HG03108 (cell line): ENCODE data around the gene THEMIS2.

Experiments
- ATAC-seq: cut with Tn5 transposase; IDR thresholded peaks from one replicate; pipeline ENCODE4 v1.9.1; 2021; ENCODE audit warnings: moderate library complexity; ENCODE audit not compliant: unreplicated experiment

Gene THEMIS2

DNA sequence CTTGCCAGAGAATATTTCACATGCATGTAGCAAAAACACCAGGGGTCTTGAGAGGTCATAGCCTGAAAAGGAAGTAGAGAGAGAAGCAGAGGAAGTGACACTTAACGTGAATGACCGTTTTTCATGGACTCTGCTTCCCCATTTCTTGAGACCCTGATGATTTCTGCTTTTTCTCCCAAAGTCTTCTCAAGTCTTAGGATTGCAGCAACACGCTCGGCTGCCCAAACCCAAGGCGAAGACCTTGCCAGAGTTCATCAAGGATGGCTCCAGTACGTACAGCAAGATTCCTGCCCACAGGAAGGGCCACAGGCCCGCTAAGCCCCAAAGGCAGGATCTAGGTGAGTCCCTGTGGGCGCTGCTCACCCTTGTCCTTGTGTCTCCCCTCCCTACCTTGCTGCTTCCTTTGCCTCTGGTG is 12.8 kb downstream of the THEMIS2 start:
- no peak for ATAC-seq

DNA sequence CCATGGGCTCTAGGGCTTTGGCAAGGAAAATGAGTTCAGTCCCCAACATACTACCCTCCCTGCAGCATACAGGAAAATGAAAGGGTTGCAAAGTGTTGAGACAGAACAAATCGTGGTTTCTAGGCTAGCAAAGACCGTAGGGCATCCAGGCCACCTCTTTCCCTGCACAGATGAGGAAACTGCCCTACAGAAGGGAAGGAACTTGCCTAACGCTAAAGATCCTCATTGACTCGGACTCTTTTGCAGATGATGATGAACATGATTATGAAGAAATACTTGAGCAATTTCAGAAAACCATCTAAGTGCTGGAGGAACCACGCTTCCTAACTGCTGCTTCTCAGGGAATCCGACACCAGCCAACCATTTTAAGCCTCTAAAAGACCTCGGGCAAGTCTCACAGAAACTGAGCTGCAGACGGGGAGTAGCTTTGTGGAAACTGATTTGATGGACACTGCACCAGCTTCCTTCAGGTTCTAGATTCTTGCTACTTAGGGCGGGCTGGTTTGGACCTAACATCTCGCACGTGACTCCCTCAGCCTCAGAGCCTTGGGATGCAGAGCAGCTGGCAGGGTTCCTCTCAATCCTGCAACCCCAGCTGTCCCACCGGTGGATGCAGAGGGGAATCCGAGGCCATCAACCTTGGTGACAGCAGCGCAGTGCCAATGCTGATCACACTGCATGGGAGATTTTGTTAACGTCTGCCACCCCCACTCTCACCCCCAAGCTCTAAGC is 13.4 kb downstream of the THEMIS2 start:
- ATAC-seq: no peak

DNA sequence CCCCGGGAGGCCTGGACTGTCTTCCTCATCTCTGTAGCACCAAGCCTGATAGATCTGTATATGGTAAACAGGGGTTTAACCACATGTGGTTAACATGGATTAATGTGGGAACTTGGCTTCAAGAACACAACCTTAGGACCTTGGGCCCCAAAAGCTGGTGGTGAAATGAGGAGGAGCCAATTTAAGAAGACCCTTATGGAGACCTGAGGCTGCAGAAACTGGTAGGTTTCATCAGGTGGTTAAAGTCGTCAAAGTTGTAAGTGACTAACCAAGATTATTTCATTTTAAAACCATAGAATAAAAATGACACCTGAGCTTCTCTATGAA is 14.0 kb downstream of the THEMIS2 start:
- no peak for ATAC-seq

DNA sequence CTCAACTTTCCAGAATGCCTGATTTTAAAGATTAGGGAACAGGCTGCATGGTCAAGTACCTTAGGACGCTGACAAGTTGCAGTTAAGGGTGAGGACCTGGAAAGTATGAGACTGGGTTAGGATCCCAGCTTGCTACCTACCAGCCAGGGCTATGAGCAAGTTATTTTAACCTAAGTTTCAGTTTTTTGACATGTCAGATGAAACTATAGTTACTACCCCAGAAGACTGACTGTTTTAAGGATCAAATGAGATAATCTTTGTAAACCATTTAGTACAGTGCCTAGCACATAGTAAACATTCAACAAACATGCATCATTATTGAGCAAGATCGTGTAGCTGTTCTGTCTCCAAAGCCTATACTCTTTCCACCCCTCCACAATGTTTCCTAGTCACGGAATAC is 14.4 kb downstream of the THEMIS2 start:
- ATAC-seq: no peak

DNA sequence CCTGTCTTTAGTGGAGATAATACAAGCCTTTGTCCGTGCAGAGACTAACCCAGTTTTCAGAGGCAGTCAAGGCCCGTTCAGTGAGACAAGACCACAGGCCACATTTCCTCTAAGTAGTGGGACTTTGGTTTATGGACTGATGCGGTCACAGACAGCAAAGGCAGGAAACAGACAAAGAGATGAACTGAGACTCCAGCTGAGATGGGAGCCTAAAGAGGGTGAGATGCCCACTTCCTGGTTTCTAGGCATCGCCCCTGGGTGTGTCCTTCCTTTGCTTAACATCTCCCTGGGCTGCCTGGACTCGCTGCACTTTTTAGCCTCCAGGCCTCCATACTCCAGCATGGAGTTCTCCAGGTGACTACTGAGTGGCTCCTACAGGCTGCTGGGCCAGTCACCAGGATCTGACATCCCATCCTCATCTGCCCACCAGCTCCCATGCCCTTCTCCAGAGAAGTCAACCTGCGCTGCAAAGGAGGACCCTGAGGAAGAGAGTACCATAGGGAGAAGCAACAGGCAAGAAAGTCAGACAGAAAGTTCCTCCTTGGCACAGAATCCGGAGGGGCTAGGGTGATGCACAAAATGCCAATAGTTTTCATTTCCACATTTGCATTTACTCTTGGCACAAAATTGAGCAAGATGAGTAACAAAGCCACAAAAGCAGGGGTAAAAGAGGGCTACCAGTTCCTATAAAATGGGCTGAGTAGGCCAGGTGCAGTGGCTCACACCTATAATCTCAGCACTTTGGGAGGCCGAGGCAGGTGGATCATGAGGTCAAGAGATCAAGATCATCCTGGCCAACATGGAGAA is 15.1 kb downstream of the THEMIS2 start:
- ATAC-seq: no peak

DNA sequence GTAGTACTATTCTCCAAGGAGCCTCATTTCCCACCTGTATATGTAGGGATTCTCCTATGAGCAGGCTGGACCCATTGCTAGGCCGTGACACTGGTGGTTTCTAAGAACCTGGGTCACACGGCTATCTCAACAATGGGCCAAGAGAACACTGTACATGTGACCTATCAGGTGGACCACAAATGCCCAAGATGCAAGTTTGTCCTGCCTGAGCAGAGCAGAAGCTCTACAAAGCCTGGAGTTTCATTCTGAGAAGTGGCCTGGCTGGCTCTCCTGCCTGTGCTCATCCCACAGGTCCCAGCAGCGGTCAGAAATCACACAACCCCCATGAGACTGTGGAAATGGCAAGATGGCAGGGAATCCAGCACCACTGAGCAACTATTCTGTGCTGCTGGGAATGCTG is 17.2 kb downstream of the THEMIS2 start:
- no peak for ATAC-seq

DNA sequence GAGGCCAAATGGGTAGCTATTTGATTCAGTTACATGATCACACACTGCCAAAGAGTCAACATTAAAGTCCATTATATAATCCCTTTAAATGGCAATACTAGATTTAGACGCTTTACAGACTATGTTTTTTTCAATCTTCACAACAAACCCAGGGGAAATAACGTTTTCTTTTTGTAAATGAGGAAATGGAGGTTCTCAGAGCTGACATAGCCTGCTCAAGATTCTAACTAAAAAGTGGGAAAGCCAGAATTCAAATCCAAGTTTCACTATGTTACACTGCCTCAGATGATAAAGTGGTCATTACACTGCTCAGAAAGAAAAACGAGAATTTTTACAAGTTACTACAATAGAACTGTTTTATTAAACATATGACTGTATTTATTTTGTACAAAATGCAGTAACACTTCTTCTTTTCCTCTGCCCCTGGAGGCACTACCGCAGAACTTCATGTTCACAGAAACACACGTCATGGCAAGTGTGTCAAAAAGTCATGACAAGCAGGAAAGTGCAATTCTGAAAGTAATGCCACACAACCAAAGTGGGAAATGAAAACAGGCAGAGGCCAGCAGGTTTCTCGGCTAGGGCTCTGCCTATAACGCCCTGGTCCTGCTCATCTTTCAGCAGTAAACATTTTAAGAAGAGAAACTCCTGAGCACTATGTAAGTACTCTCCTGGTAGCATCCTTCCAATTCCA is 19.0 kb downstream of the THEMIS2 start:
- no peak for ATAC-seq

DNA sequence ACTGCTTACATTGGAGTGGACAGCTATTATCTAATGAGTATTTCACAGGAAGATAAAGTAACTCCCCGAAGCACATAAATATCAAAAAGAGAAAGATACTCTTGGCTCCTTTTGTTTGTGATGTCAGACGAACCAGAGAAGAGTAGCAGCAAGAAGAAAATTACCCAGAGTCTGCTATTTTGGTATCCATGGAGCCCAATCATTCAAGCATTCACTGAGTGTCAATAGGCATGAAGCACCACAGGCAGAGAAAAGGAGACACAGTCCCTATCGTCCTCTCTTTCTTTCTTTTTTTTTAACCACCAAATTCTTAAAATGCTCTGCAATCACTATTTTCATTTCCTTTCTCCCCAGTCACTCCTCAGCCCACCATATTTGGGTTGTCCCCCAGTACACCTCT is 22.2 kb downstream of the THEMIS2 start:
- no peak for ATAC-seq

DNA sequence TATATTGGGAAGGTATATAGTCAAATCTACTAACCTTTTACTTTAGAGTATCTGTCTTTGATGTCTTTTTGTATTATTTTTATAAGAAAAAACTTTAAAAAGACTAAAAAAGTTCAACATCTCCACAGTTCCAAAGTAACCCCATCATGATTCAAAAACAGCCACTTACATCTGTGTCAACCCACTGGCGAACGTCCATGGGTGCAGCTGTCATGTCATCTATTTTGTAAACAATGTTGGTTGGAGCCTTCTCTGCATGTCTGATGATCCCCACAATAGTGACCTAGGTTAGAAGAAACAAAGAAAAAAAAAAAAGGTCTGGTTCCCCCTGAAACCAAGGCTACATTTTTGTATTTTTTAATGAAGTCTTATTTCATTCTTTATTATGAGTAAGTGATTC is 34.4 kb downstream of the THEMIS2 start:
- no peak for ATAC-seq

DNA sequence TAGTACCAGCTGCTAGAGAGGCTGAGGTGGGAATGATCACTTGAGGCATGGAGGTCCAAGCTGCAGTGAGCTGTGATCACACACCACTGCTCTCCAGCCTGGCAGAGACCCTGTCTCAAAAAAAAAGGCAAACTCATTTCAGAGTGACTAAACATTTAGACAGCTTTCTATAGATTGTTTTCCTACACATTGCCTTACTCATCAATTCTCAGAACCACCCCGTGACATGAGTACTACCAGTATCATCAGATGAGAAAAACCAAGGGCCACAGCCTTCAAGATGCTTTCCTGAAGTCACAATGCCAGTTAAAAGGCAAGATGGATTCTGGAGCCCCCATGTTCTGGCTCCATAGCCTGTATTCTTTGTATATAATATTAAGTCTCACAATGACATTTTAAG is 40.1 kb downstream of the THEMIS2 start:
- ATAC-seq: no peak

DNA sequence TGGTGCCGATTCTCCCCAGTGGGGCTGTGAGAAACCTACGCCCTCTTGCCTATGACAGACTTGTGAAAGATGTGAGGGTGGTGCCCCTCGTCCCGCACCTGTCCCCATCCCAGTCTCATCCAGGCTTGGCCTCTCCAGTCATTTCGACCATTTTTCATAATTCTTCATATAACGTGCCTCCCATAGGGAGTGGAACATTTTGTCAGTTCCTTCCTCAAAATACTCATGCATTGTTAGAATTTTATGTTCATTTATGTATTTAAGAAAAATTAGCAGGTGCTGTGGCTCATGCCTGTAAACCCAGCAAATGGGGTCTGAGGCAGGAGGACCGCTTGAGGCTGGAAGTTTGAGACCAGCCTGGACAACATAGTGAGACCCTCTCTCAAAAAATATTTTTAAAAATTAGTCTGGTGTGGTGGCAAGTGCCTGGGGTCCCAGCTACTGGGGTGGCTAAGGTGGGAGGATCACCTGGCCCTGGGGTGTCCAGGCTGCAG is 42.8 kb downstream of the THEMIS2 start:
- ATAC-seq: no peak

DNA sequence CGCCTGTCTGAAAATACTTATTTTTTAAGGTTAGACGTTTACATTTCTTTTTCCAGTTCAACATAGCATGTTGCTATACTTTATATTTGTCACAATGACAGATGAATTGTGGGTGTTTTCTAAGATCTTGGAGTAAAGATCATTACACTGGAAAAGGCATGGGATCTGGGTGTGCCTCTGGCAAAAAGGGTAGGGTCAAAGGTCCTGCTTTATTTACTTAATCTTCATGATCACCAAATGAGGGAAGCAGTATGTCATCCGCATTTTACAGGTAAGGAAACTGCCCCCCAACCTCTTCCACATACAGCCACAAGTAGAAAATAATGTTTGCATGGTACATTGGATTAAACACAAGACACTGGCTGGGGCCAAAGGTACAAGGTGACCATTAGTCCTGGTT is 49.9 kb downstream of the THEMIS2 start:
- no peak for ATAC-seq

DNA sequence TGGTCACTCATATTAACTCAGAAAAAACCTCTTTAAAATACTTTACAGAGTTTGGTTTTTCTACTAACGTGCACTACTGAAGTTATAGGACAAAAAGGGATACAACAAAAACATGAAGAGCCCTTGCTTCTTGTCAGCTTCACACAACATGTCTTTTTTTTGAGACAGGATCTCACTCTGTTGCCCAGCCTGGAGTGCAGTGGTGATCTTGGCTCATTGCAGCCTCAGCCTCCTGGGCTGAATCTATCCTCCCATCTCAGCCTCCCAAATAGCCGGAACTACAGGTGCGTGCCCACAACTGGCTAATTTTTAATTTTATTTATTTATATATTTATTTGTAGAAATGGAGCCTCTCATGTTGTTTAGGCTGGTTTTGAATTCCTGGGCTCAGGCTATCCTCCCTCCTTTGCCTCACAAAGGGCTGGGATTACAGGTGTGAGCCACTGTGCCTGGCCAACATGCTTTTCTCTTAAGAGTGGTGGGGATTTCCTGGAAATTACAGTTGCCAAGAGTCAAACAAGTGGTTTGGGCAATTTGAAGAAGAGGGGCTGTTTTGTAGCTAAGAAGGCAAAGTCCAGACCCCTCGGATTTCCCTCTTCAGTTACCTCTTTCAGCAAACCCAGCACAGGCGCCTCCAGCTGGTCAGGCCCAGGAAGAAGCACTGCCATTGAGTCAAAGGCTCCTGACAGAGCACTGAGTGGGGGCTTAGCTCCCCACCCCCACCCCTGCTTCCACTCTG is 56.0 kb downstream of the THEMIS2 start:
- no peak for ATAC-seq

DNA sequence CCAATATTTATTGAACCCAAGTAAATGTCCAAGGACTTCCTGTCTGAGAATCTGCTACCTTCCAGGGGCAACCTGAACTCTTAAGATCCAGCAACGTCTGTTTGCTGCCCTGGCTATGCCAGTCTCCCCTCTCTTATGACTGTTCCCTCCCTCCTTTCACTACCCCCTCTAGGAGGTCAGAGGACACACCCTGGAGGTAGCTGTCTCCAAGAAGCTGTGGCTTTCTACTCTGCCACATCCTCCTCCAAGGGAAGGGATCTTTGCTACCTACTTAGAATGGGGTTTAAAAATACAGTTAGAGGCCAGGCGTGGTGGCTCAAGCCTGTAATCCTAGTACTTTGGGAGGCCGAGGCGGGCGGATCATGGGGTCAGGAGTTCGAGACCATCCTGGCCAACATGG is 58.8 kb downstream of the THEMIS2 start:
- no peak for ATAC-seq

DNA sequence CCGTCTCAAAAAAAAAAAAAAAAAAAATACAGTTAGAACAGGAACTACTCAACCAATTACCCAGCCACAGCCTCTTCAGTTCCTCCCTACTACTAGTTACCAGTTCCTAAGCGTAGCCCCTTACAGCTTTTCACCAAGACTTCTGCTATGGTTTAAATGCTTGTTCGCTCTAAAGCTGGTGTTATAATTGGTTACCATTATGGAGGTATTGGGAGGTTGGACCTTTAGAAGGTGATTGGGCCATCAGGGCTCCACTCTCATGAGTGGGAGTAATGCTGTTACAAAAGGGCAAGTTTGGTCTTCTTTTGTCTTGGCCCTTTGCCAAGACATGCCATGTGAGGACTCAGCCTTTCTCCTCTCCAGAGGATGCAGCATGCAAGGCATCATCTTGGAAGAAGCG is 59.4 kb downstream of the THEMIS2 start:
- no peak for ATAC-seq

DNA sequence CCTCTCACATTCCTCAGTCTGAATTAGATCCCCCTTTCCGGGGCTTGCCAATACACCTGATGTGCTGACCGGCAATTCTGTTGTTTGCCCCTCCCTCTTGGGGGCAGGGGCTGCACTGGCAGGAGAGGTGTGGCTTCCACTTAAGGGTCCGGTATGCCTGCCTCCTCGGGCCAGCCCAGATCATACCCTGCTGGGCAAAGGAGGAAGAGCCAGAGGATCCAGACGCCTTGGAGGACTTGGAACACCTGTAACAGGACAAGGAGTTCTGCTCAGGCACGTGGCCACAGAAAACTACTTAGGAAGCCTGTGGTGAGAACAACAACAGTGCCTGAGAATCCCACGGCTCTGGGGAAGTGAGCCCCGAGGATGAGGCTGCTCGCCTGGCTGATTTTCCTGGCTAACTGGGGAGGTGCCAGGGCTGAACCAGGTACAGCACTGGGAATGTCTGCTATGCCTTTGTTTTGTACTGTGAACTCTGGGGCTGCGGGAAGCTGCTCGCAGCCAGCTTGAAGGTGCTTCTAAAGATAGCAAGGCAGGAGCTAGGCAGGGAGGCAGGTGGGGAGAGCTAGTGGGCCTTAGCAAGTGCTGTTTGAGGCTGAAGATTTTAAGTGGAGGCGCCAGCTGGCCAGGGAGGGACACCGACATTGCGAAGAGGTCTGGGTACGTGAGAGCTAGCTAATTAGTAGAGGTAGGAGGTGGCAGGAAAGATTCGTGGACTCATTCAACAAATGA is 62.6 kb downstream of the THEMIS2 start, which contains the start of gene SMPDL3B:
Gene SMPDL3B, plus strand, starts transcription at position 183 of the 732 bp plus-strand sequence. Its CDS starts 184 bp downstream, at position 367.
- no peak for ATAC-seq

DNA sequence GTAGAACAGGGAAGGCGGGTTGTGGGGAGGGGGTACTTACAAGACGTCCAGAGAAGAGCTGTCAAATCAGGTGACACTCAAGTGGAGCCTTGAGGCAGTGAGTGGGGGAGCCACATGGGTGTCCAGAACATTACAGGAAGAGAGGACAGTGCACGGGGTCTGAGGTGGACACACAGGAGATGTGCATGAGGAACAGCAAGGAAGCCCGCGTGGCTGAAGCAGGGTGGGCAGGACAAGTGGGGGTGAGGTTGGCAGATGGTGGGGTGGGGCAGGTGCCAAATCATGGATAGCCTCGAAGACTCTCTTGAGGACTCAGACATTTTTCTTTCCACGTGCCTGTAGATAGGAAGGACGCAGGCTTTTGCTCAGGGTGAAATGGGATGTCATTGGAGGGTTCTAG is 63.4 kb downstream of the THEMIS2 start:
- ATAC-seq: no peak
